Bone marrow (tissue), 2 donors: ENCODE data around the gene ARGLU1.

Experiments used
- DNase-seq, 2 donors: peaks; one replicate each; lab custom pipeline; 2025; lab: John Stamatoyannopoulos, UW

Gene ARGLU1

GRCh38 chr13:106524108-106524507 is 43.8 kb downstream of the ARGLU1 start:
- no peak for DNase-seq

- DNase-seq: no peak
Measured at GRCh38 chr13:106523576-106523975, 44.4 kb downstream of the ARGLU1 start.

- DNase-seq: no peak
Measured at GRCh38 chr13:106522898-106523525, 44.9 kb downstream of the ARGLU1 start.

- no peak for DNase-seq
Measured at GRCh38 chr13:106522112-106522705, 45.7 kb downstream of the ARGLU1 start.

GRCh38 chr13:106521095-106521799 is 46.7 kb downstream of the ARGLU1 start:
- DNase-seq: no peak

GRCh38 chr13:106520251-106521054 is 47.5 kb downstream of the ARGLU1 start:
- no peak for DNase-seq

- DNase-seq: no peak
Measured at GRCh38 chr13:106518512-106518911, 49.4 kb downstream of the ARGLU1 start.

GRCh38 chr13:106517109-106517847 is 50.7 kb downstream of the ARGLU1 start:
- no peak for DNase-seq

GRCh38 chr13:106515635-106516254 is 52.2 kb downstream of the ARGLU1 start:
- no peak for DNase-seq

- no peak for DNase-seq
Measured at GRCh38 chr13:106514928-106515634, 52.9 kb downstream of the ARGLU1 start.

- no peak for DNase-seq
Measured at GRCh38 chr13:106513025-106513983, 54.6 kb downstream of the ARGLU1 start.

GRCh38 chr13:106507560-106508274 is 60.2 kb downstream of the ARGLU1 start:
- no peak for DNase-seq

GRCh38 chr13:106506286-106506685 is 61.7 kb downstream of the ARGLU1 start:
- DNase-seq: no peak

- DNase-seq: no peak
Measured at GRCh38 chr13:106505732-106506131, 62.2 kb downstream of the ARGLU1 start.

GRCh38 chr13:106505295-106505694 is 62.6 kb downstream of the ARGLU1 start:
- DNase-seq: no peak

- no peak for DNase-seq
Measured at GRCh38 chr13:106503730-106504453, 64.0 kb downstream of the ARGLU1 start.

- DNase-seq: no peak
Measured at GRCh38 chr13:106503272-106503671, 64.7 kb downstream of the ARGLU1 start.

- DNase-seq: no peak
Measured at GRCh38 chr13:106500445-106500844, 67.5 kb downstream of the ARGLU1 start.
